SK-N-DZ (cell line): ENCODE data around the gene MAPK8.

Source experiments
- DNase-seq: peaks from one replicate; pipeline ENCODE4 v3.0.0-alpha.2; 2015; ENCODE audit warnings: low spot score

The MAPK8 gene

DNA sequence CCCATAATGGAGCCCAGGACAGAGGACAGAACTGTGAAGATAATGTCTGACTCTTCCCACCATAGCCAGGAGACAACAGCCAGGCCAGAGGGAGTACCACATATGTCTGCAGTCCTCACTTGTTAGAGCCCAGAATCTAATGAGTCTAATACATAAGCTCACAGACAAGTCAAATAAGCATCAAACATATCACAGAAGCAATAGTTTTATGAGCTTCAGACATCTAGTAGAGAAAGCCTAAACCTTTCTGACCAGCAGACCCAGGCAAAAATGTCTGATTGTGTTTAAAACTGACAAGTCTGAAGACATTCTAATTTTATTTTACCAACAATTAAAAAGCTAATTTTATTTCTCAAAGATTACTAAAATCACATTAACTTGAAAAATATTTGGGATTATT is 75.5 kb downstream of the MAPK8 start:
- no peak for DNase-seq

DNA sequence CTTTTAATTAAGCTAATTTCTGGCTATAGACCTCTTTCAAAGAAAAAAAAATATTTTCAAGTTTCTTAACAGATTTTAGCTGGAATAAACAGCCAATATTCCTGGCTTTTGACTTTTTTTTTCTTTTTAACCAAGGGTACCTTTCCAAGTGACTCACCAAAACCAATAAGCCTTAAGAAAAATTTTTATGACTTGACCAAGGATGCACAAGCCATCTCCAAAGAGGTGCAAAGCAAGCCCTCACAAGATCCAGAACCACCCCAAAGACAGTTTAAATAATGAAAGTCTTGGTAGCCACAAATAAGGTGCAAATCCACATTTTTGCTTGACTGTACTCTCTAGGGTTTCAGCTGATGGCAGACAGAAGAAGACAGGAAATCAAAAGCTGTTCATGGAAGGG is 76.5 kb downstream of the MAPK8 start:
- no peak for DNase-seq

DNA sequence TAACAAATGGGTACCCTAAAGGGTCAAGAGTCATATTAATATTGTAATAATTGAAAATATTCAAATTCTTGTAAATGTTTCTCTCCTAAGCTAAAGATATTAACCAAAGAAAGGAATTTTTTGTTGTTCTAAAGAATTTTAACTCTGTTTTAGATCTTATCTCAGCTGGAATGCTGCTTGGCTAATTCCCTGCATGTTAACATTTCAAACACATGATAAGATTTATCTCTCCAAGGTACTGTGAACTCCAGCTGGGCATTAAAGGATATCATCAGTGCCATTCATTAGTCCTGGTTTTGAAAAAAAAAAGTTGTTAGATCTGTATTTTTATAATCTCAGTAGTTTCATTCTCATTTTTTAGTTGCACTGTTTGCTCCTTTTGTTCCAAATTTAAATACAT is 76.9 kb downstream of the MAPK8 start:
- no peak for DNase-seq

DNA sequence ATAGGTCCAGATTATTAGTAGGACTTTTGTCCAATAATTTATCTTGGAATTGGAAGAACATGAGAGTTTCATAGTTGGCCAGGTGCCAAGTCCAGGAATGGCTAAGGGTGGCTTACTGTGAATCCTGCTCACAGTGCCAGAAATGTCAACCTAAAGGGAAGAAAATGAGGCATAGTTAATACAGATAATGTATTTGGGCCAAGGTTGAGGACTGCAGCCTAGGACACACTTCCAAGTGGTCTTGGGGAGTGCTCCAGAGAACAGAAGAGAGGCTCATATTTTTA is 78.2 kb downstream of the MAPK8 start:
- DNase-seq, result no peak

DNA sequence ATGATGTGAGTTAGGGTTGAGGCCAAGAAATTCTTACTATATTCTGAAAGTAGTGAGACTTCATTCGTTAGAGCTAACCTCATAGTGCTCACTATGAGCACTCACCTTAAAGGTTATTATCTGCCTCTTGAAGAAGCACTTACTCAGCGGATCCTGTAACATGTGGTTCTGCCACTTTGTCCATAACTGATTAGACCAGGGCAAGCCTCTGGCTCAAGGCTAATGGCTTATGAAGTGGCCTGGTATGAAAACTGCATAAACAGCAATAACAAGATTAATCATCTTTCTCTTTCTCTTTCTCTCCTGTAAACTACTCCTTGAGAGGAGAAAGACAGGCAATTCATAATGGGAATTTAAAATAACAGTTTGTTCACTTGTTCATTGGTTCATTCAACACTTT is 82.8 kb downstream of the MAPK8 start:
- DNase-seq, result no peak

DNA sequence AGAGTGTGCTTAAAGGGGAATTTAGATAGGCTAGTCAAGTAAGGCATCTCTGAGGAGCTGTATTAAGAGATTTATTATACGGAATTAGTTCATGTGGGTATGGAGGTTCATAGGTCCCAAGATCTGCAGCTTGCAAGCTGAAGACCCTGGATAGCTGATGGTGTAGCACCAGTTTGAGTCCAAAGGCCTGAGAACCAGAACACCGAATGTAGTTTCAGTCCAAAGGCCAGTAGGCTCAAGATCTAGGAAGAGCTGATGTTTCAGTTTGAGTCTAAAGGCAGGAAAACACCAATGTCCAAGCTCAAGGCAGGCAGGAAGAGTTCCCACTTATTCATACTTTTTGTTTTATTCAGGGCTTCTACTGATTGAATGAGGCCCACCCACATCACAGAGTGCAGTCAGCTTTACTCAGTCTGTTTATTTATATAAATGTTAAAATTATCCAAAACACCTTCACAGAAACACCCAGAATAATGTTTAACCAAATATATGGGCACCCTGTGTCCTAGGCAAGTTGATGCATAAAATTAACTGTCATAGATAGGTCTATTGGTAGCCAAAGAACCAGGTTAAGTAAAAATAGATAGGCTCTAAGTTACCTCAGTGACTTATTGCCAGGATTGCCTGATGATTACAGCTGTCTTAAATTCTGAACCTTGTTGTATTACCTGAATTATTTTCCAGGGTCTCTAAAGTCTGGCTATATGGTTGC is 83.5 kb downstream of the MAPK8 start:
- DNase-seq, result no peak

DNA sequence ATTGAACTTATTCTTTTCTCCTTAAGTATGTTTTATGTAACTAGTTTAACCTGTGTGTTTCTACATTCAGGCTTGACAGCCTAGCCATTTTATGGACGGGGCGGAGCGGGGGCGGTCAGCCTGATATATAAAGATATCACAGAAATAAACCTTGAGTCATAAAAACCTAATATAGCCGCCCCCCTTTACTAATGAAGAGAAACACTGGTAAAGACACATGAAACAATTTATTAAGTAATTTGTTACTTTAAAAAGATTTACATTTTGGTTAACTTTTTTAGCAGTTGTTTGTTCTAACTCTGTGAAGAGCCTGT is 84.0 kb downstream of the MAPK8 start:
- DNase-seq, result no peak

DNA sequence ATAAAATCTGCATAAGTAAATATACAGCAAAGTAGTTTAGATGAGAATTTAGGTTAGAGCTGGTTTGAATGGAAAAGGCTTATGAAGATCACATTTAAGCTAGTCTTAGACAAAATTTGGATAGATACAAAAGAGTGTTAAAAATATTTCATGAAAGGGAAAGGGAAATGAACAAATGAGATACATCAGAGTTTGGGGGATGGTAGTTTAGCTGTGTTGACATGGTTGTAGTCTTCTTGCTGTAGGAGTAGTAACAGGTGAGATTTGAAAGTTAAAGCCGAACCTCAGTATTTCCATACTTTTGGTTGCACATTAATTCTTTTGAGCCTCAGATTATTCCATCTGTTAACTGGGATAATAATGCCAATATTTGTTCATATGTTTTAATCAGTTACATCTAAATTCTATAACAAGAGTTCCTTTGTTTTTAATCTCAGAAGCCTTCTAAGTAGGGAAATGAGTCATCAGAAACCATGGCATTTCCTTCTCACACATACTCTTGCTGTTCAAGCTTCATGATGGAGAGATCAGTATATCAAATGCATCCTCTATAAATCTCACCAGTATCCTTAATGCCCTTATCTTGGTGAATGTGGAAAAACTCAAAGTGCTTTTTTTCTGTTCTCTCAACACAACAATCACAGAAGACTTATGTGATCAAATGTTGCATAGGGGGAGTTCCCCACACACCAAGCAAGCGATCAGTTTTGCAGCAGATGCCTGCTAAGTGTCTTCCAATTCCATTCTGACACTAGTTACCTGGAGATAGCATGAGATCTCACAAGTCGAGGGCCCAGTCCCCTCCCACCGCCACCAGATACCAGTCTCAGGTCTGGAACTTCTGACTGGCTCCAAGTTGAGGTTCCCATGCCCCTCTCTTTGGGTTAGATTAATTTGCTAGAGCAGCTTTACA is 84.7 kb downstream of the MAPK8 start:
- DNase-seq, result no peak

DNA sequence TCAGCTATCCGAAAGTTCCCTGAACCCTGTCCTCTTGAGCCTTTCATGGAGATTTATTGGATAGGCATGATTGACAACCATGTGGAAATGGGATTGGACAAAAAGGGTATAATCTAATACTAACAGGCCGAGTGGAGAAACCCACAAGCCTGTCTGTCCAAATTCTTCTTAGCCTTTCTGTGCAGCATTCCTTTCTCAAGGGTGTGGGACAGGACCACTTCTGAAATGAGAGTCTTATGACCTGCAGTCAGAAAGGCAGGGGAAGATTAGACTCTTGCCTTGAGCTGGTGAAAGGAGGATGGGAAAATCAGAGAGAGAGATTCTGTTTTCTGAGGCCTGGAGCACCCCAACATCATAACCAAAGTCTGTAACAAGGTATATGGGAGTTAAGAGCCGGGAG is 85.5 kb downstream of the MAPK8 start:
- DNase-seq, result no peak

DNA sequence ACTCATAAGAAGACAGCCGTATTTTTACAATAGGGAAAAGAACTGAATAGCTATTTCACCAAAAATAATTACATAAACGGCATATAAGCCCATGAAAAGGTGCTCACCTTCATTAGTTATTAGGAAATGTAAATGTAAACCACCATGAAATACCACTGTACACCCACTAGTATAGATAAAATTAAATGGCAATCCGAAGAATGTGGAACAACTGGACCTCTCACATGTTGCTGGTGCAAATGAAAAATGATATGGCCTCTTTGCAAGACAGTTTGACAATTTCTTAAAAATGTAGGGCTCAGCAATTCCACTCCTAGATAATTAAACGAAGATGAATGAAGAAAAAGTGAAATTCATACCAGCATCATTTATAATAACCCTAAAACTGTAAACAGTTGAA is 91.8 kb downstream of the MAPK8 start:
- no peak for DNase-seq

DNA sequence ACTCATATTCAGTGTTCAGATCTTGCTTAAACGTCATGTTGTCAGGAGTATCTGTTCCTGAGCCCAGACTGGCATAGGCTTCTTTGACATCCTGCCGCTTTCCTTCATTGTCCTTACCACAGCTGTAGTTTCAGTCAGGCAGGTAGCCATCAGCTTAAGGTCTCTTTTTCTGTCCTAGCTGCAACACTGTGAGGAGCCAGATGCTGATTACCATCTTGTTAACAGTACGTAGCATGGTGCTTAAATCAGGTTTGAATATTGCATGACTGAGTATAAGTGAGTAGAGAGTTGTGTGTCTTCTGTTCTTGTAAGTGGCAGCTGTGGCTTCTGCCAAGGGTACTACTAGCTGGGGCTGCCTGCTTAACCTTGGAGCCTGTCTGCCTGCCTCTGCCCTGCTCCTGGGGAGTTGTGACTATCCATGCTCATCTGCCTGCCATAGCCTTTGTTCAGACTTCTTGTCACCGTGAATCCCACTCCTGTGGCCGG is 92.6 kb downstream of the MAPK8 start:
- peak; percentile 53 for DNase-seq

DNA sequence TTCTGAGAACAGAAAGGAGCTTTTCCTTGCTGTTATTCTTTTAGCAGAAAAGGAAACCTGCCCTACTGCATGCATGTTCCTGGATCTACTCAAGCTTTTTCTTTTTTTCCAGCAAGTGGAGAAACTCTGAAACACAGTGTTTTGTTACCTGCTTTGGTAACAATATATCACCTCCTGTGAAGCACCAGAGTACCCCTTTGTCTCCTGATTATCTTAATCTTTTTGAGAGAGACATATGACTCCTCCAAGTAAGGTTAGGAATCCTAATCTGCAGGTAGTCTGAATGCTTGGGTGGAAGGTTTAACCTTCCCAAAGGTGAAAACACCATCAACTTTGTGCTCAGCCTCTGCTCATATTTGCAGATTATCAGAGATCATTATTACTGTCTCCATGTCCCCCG is 93.1 kb downstream of the MAPK8 start:
- no peak for DNase-seq

DNA sequence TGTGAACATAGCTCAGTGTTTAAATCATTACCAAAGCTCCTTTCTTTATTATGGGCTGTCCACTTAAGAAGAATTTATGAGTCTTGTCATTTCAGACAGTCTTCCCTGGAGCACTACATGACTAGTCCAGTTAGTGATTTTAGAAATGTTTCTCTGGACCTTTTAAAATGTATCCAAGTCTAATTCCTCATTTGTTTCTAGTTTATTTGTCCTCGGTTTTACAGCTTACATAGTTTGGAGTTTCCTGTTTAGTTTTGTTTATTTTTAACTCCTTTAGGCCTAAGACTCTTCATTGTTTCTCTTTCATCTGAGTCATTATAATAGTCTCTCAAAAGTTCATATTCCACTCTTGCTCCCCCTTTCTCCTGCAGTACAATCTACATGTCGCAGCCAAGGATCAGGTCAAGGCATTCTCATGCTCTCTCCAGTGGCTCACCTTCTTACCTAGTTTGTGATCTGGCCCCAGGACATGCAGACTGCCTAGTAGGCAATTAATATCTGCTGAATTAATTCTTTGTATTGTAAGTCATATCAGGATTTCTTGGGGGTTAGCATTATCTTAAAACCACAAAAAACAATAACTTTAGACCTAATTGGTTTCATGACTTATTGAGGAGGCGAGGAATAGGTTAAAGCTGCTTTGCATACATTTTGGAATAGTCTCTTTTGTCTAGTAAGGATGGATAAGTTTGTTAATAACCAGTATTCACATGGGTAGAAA is 93.8 kb downstream of the MAPK8 start:
- DNase-seq, result no peak

DNA sequence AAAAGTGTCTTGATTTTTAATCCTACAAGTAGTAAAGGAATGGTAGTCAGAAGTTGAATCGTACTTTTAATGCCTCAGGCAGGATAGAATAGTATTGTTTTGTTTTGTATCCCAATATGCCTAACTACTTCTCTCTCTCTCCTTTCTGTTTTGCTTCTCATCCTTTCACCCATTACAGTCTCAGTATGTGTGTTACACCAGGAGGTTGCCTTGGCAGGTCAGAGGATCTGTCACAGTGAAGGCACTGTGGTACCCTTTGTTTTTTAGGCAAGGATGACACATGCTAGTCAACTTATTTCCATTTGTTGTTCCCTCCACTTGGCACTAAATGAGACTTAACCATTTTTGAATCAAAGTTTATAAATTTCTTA is 94.4 kb downstream of the MAPK8 start:
- no peak for DNase-seq

DNA sequence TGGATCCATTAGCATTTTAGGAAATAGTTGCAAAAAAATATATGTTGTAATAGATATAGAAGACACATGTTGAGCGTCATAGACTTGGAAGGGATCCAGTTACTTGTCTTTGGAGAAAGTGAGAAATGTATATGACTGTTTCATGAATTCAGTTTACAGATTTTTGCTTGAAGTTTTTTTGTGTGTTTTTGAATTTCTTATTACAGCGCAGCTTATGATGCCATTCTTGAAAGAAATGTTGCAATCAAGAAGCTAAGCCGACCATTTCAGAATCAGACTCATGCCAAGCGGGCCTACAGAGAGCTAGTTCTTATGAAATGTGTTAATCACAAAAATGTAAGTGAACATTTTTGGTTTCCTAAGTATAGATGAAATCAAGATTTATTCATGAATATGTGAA is 98.2 kb downstream of the MAPK8 start:
- DNase-seq, result no peak

DNA sequence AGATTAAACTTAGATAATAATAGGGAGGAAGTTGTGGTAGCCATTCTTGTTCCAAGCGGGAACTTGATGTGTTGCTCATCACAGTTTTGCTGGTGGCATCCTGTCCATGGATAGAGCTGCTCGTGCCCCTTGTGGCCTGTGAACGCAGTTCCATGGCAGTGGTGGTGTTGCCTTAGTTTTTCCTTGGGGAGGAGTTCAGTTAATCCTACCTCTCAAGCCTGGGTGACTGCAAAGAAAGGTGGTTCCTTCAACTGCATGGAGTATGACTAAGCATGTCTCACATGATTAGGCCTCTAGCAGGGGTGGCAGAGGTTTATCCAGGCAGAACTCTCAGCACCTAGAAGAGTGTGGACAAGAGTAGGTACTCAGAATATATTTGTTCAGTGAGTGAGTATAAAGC is 99.7 kb downstream of the MAPK8 start:
- no peak for DNase-seq

DNA sequence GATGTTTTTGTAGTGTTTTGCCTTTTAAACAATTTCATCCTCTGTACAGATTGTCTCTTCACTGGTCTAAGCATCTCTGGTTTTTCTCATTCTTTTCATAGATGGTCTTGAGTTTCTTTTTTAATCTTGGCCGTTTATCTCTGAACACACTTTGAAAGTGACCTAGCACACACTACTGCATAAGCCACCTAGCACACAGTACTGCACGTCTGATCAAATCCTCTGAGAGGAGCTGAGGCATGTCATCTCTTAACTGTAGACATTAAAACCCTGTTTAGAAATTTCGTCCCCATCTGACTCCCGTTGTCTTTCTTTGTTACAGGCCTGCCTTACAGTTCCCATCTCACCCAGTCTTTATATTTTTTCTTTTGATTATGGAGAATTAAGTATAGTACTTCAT is 100.2 kb downstream of the MAPK8 start:
- no peak for DNase-seq

DNA sequence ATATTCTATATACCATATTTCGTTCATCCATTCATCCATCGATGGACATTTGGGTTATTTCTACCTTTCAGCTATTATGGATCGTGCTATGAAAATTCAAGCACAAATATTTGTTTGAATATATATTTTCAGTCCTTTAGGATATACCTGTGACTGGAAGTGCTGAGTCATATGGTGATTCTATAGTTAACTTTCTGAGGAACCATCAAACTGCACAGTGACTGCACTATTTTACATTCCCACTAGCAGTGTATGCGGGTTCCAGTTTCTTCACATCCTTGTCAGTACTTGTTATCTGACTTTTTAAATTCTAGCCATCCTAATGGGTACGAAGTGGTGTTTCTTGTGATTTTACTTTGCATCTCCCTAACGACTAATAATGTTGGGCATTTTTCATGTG is 104.0 kb downstream of the MAPK8 start:
- no peak for DNase-seq

DNA sequence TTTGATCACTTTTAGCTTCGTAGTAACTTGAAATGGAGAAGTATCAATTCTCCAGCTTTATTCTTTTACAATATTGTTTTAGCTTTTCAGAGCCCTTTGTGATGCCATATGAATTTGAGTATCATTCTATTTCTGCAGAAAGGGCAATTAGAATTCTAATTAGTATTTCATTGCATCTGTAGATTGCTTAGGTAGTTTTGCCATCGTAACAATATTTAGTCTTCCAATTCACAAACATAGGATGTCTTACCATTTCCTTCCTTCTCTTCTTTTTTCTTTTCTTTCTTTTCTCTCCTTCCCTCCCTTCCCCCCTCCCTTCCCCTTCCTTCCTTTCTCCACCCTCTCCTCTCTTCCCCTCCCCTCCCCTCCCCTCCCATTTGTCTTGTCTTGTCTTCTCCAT is 105.0 kb downstream of the MAPK8 start:
- no peak for DNase-seq

DNA sequence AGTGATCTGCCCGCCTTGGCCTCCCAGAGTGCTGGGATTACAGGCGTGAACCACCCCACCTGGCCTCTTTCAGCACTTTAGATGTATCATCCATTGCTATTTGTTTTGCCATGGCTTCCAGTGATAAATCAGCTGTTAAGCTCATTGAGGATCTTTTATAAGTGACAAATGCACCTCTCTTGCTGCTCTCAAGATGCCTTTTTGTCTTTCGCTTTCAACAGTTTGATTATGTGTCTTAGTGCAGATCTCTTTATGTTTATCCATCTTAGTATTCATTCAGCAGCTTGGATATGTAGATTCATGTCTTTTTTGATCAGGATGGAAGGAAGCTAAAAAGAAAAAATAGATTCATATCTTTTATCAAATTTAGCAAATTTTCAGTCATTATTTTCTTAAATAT is 105.6 kb downstream of the MAPK8 start:
- DNase-seq, result no peak

DNA sequence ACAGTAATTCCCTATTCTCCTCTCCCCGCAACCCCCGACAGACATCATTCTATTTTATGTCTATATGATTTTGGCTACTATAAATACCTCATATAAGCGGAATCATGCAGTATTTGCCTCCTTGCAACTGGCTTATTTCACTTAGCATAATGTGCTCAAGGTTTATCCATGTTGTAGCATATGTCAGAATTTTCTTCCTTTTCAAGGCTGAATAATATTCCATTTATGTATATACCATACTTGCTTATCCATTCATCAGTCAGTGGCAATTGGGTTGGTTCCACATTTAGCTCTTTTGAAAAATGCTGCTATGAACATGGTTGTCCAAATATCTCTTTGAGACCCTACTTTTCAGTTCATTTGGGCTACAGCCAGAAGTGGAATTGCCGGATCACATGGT is 106.5 kb downstream of the MAPK8 start:
- no peak for DNase-seq

DNA sequence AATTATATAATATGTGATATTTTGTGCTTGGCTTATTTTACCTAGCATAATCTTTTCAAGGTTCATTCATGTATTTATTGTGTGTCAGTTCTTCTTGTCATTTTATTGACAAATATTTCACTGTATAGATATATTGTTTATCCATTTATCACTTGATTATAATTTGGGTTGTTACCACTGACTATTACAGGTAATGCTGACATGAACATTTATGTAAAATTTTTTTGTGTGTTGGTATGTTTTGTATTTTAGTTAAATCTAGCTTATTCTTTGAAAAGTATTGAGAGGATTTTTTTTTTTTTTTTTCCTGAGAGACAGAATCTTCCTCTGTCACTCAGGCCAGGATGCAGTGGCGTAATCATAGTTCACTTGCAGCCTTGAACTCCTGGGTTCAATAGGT is 107.7 kb downstream of the MAPK8 start:
- DNase-seq, result no peak

DNA sequence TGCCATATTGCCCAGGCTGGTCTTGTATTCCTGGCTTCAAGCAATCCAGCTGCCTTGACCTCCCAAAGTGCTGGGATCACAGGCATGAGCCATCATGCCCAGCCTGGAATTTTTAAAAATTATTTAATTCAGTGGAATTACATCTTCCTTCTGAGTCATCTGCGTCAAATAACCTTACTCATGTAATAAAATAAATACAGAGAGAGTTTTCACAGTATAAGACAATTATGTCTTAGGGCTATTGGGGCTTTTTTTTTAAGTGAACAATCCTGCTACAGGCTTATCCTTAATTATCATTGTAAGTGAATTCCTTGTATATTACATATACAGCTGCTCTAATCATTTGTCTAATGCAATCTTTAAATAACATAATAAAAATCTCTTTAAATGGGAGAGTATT is 108.3 kb downstream of the MAPK8 start:
- DNase-seq, result no peak
